Putamen (tissue), 1 donor: ENCODE data around the gene PRSS23.
"Not testable (repeated sequence)": the region's sequence is repeated elsewhere in the genome, so short reads cannot be mapped to it uniquely, and the experiment has no call there.

ENCODE experiments used
- DNase-seq: peaks from one replicate; pipeline ENCODE4 v3.0.0-alpha.2; 2016; ENCODE audit warnings: low spot score

The PRSS23 gene

GRCh38 chr11:86800076-86800959 is at the start of gene PRSS23:
TSS of gene PRSS23 (plus strand) at chr11:86800542. CDS start at chr11:86807644, 7,102 bp downstream.
- no peak for DNase-seq

GRCh38 chr11:86753459-86753858 is 46.9 kb upstream of the PRSS23 start:
- DNase-seq: no peak

- DNase-seq: no peak
These were observed 45.2 kb upstream of the PRSS23 start for GRCh38 chr11:86755146-86755545.

- DNase-seq: no peak
These were observed 42.2 kb upstream of the PRSS23 start for GRCh38 chr11:86758171-86758570.

- DNase-seq: no peak
These were observed 39.8 kb upstream of the PRSS23 start for GRCh38 chr11:86760577-86760976.

GRCh38 chr11:86761978-86762377 is 38.4 kb upstream of the PRSS23 start:
- DNase-seq: no peak

GRCh38 chr11:86765203-86765602 is 35.1 kb upstream of the PRSS23 start:
- no peak for DNase-seq

- DNase-seq: no peak
These were observed 34.5 kb upstream of the PRSS23 start for GRCh38 chr11:86765878-86766277.

GRCh38 chr11:86769219-86769618 is 31.1 kb upstream of the PRSS23 start:
- no peak for DNase-seq

- not testable (repeated sequence) for DNase-seq
These were observed 29.8 kb upstream of the PRSS23 start for GRCh38 chr11:86770473-86771027.

- no peak for DNase-seq
These were observed 27.3 kb upstream of the PRSS23 start for GRCh38 chr11:86772999-86773398.

GRCh38 chr11:86773513-86774252 is 26.7 kb upstream of the PRSS23 start:
- no peak for DNase-seq

- no peak for DNase-seq
These were observed 25.9 kb upstream of the PRSS23 start for GRCh38 chr11:86774417-86774816.

- no peak for DNase-seq
These were observed 25.0 kb upstream of the PRSS23 start for GRCh38 chr11:86775361-86775760.

GRCh38 chr11:86781546-86781945 is 18.8 kb upstream of the PRSS23 start:
- DNase-seq: no peak

- no peak for DNase-seq
These were observed 17.6 kb upstream of the PRSS23 start for GRCh38 chr11:86782742-86783141.

GRCh38 chr11:86783661-86784060 is 16.7 kb upstream of the PRSS23 start:
- DNase-seq: no peak

- no peak for DNase-seq
These were observed 16.1 kb upstream of the PRSS23 start for GRCh38 chr11:86784241-86784681.

GRCh38 chr11:86785576-86785975 is 14.8 kb upstream of the PRSS23 start:
- no peak for DNase-seq

GRCh38 chr11:86787018-86787536 is 13.3 kb upstream of the PRSS23 start:
- no peak for DNase-seq

- DNase-seq: no peak
These were observed 12.7 kb upstream of the PRSS23 start for GRCh38 chr11:86787656-86788055.

- DNase-seq: no peak
These were observed 10.1 kb upstream of the PRSS23 start for GRCh38 chr11:86790195-86790725.
